Astrocyte of the spinal cord (primary cell): ENCODE measurements around the gene FSD1.
"Not testable (repeated sequence)": the region's sequence is repeated elsewhere in the genome, so short reads cannot be mapped to it uniquely, and the experiment has no call there.

Source experiments
- DNase-seq: peaks from one replicate; pipeline ENCODE4 v3.0.0; 2011; ENCODE audit warnings: low read depth, low spot score
- H3K4me3 ChIP-seq: 2 replicates; pipeline ENCODE4 v1.5.1; 2011; ENCODE audit warnings: low read depth, mild to moderate bottlenecking, low read length, moderate library complexity
- CTCF ChIP-seq: IDR thresholded peaks from 2 replicates; pipeline ENCODE4 v1.5.1; 2012; ENCODE audit warnings: low read depth, mild to moderate bottlenecking, low read length, inconsistent platforms
- in situ Hi-C: cut with HindIII; loops from 2 replicates; pipeline ENCODE4 v1.10.0; 2017; ENCODE audit warnings: low sequenced_read_pairs

Gene FSD1

GRCh38 chr19:4284974-4285373, 19.4 kb upstream of the FSD1 start:
- in situ Hi-C loops, result no loop called here
- H3K4me3 ChIP-seq, result no peak overlapping the region
- DNase-seq, result no peak
- no peak for TF ChIP-seq CTCF

DNA sequence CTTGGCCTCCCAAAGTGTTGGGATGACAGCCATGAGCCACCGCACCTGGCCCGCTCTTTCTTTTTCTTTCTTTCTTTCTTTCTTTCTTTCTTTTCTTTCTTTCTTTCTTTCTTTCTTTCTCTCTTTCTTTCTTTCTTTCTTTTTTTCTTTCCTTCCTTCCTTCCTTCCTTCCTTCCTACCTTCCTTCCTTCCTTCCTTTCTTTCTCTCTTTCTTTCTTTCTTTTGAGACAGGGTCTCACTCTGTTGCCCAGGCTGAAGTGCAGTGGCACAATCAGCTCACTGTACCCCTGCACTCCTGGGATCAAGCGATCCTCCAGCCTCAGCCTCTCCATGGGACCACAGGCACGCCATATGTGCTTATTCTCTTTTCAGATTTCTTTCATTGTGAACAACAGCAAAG, 18.3 kb upstream of the FSD1 start:
- H3K4me3 ChIP-seq, in situ Hi-C loops, DNase-seq: not testable (repeated sequence)

GRCh38 chr19:4288091-4288777, 16.2 kb upstream of the FSD1 start:
- TF ChIP-seq CTCF, result no peak
- H3K4me3 ChIP-seq, result no peak overlapping the region
- no peak for DNase-seq
- in situ Hi-C loops, result no loop called here

DNA sequence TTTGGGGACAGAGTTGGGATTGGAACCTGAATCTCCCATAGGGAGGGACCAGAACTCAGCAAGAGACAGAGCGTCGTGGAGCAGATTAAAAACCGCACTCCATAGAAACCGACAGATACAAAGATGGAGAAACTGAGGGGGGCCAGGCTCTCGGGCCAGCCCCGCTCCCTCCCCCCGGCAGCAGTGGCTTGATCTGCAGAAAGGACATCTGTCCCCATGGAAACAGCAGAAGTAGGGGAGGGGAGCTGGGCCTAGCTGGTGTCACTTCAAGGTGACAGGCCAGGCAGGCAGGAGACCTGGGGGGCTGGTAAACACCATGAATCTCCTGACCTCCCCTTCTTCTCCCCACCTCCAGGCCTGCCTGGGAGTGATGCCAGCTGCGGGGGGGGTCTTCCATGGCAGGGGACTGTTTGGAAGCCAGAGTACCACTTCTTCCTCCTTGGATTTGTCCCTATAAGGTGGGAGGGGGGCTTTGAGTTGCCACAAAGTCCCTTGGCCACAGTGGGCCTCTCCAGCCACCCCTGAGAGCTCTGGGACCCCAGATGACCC, 13.1 kb upstream of the FSD1 start:
- no peak overlapping the region for H3K4me3 ChIP-seq
- no peak for TF ChIP-seq CTCF
- in situ Hi-C loops, result no loop called here
- DNase-seq, result no peak

GRCh38 chr19:4292515-4292914, 11.9 kb upstream of the FSD1 start:
- H3K4me3 ChIP-seq, result no peak overlapping the region
- TF ChIP-seq CTCF, result no peak
- no peak for DNase-seq
- in situ Hi-C loops, result no loop called here

DNA sequence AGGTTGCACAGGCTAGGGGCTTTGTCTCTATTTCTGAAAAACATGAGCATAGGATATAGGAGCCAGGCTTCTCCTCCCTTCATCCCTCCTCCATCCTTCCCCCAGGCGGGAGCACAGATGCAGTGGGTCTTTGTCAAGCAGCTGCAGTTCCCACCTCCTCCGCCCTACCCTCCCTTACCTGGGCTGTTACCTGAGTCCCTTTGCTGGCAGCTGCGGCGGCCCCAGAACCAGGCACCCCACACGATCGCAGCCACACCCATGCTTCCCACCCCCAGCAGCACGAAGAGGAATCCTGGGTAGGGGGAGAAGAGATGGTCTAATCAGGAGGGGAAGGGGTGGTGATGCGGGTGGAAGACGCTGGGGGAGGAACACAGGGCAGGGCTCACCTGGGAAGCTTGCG, 10.0 kb upstream of the FSD1 start:
- no peak for DNase-seq
- in situ Hi-C loops, result no loop called here
- no peak overlapping the region for H3K4me3 ChIP-seq
- no peak for TF ChIP-seq CTCF

- no peak for TF ChIP-seq CTCF
- no peak for DNase-seq
- in situ Hi-C loops, result no loop called here
- H3K4me3 ChIP-seq, result no peak overlapping the region
Observed at GRCh38 chr19:4295972-4296771, 8.2 kb upstream of the FSD1 start.
